ENCODE measurements around the gene NTM. TPM values are rescaled to one million over a fixed set of nuclear protein-coding genes. Genes with fewer than 3 reads are reported as not detected.

NTM gene
- total RNA-seq, 4 donors from 2014 or later, result 0.78 to 1.1 (median 0.88) TPM; not detected in 1

GRCh38 chr11:132238331-132238866 is 868.0 kb downstream of the NTM start:
- WGBS, 2 donors, result 85 to 86% methylated on average over 7 of the region's 7 CpGs
- no peaks in the 10 kb centered on the region for H3K9me3 ChIP-seq
- TF ChIP-seq CTCF (IDR thresholded peaks at IDR 0.05) (no peak), POLR2A (IDR thresholded peaks at IDR 0.05) (no peak)
- no peak overlapping the region for H3K27ac ChIP-seq
- intact Hi-C loops (cut with DNase I), result no loop called here
- no peaks in the 10 kb centered on the region for H3K36me3 ChIP-seq
- no peaks in the 10 kb centered on the region for H3K4me1 ChIP-seq
- H3K27me3 ChIP-seq, result no peaks in the 10 kb centered on the region
- no peak overlapping the region for H3K4me3 ChIP-seq (replicated peaks in 1 of 3)
- no peak for DNase-seq

GRCh38 chr11:132240374-132240773 is 870.0 kb downstream of the NTM start:
- intact Hi-C loops (cut with DNase I), result no loop called here
- Histone ChIP-seq H3K27ac (no peak overlapping the region), H3K4me1 (no peaks in the 10 kb centered on the region), H3K9me3 (no peaks in the 10 kb centered on the region), H3K27me3 (no peaks in the 10 kb centered on the region), H3K4me3 (replicated peaks in 1 of 3) (no peak overlapping the region), H3K36me3 (no peaks in the 10 kb centered on the region)
- no peak for DNase-seq
- TF ChIP-seq CTCF (IDR thresholded peaks at IDR 0.05) (no peak), POLR2A (IDR thresholded peaks at IDR 0.05) (no peak)
- WGBS, 2 donors, result 92 to 95% methylated on average over 5 of the region's 5 CpGs

GRCh38 chr11:132242632-132243031 is 872.2 kb downstream of the NTM start:
- intact Hi-C loops (cut with DNase I), result no loop called here
- H3K36me3 ChIP-seq, result no peaks in the 10 kb centered on the region
- DNase-seq, result no peak
- no peak for TF ChIP-seq CTCF (IDR thresholded peaks at IDR 0.05)
- TF ChIP-seq POLR2A (IDR thresholded peaks at IDR 0.05), result no peak
- no peak overlapping the region for H3K27ac ChIP-seq
- H3K9me3 ChIP-seq, result no peaks in the 10 kb centered on the region
- H3K4me3 ChIP-seq (replicated peaks in 1 of 3), result no peak overlapping the region
- H3K27me3 ChIP-seq, result no peaks in the 10 kb centered on the region
- no peaks in the 10 kb centered on the region for H3K4me1 ChIP-seq
- 74 to 88% methylated on average over 5 of the region's 5 CpGs for WGBS, 2 donors

- H3K27ac ChIP-seq, result no peak overlapping the region
- no peak for DNase-seq
- H3K4me1 ChIP-seq, result no peaks in the 10 kb centered on the region
- no peaks in the 10 kb centered on the region for H3K36me3 ChIP-seq
- intact Hi-C loops (cut with DNase I), result no loop called here
- TF ChIP-seq POLR2A (IDR thresholded peaks at IDR 0.05), result no peak
- TF ChIP-seq CTCF (IDR thresholded peaks at IDR 0.05), result no peak
- 88 to 89% methylated on average over 13 of the region's 13 CpGs for WGBS, 2 donors
- no peaks in the 10 kb centered on the region for H3K27me3 ChIP-seq
- H3K9me3 ChIP-seq, result no peaks in the 10 kb centered on the region
- H3K4me3 ChIP-seq (replicated peaks in 1 of 3), result no peak overlapping the region
Observed at GRCh38 chr11:132244846-132245245, 874.4 kb downstream of the NTM start.

GRCh38 chr11:132245403-132246385 is 875.3 kb downstream of the NTM start:
- no peaks in the 10 kb centered on the region for H3K36me3 ChIP-seq
- H3K4me1 ChIP-seq, result no peaks in the 10 kb centered on the region
- WGBS, 2 donors, result 82 to 85% methylated on average over 33 of the region's 33 CpGs
- H3K4me3 ChIP-seq (replicated peaks in 1 of 3), result no peak overlapping the region
- no peaks in the 10 kb centered on the region for H3K27me3 ChIP-seq
- intact Hi-C loops (cut with DNase I), result no loop called here
- no peak overlapping the region for H3K27ac ChIP-seq
- no peak for TF ChIP-seq POLR2A (IDR thresholded peaks at IDR 0.05)
- TF ChIP-seq CTCF (IDR thresholded peaks at IDR 0.05), result no peak
- no peaks in the 10 kb centered on the region for H3K9me3 ChIP-seq
- no peak for DNase-seq
